ENCODE results near the gene UGT1A7.

Gene UGT1A7

GRCh38 chr2:233680361-233681045 is 1.2 kb upstream of the UGT1A7 start:
- no peak overlapping the region for H3K4me3 ChIP-seq (ENCODE audit: low read length in 2 of 2)
- H3K4me1 ChIP-seq (ENCODE audit: control insufficient read depth, insufficient read depth, low read length) = no peaks in the 10 kb centered on the region
- no peaks in the 10 kb centered on the region for H3K9me3 ChIP-seq (ENCODE audit: control insufficient read depth in 2 of 2, low read length in 2 of 2)
- H3K27ac ChIP-seq (ENCODE audit: low read length) = no peak overlapping the region
- no peaks in the 10 kb centered on the region for H3K36me3 ChIP-seq (ENCODE audit: control insufficient read depth in 2 of 2, insufficient read depth in 2 of 2, low read length in 2 of 2)
- no peak overlapping the region for H3K9ac ChIP-seq (ENCODE audit: low read length in 2 of 2)
- peaks cover 0 to 2% of the 10 kb centered on the region in 2 donors for H3K27me3 ChIP-seq (ENCODE audit: control insufficient read depth in 1 of 2, insufficient read depth in 2 of 2, low read length in 2 of 2)

- H3K9ac ChIP-seq (ENCODE audit: low read length in 2 of 2) = no peak overlapping the region
- no peaks in the 10 kb centered on the region for H3K4me1 ChIP-seq (ENCODE audit: control insufficient read depth, insufficient read depth, low read length)
- H3K36me3 ChIP-seq (ENCODE audit: control insufficient read depth in 2 of 2, insufficient read depth in 2 of 2, low read length in 2 of 2) = no peaks in the 10 kb centered on the region
- peaks cover 0 to 2% of the 10 kb centered on the region in 2 donors for H3K27me3 ChIP-seq (ENCODE audit: control insufficient read depth in 1 of 2, insufficient read depth in 2 of 2, low read length in 2 of 2)
- no peaks in the 10 kb centered on the region for H3K9me3 ChIP-seq (ENCODE audit: control insufficient read depth in 2 of 2, low read length in 2 of 2)
- no peak overlapping the region for H3K27ac ChIP-seq (ENCODE audit: low read length)
- H3K4me3 ChIP-seq (ENCODE audit: low read length in 2 of 2) = no peak overlapping the region
These were observed 2.9 kb downstream of the UGT1A7 start for GRCh38 chr2:233684640-233685039.

DNA sequence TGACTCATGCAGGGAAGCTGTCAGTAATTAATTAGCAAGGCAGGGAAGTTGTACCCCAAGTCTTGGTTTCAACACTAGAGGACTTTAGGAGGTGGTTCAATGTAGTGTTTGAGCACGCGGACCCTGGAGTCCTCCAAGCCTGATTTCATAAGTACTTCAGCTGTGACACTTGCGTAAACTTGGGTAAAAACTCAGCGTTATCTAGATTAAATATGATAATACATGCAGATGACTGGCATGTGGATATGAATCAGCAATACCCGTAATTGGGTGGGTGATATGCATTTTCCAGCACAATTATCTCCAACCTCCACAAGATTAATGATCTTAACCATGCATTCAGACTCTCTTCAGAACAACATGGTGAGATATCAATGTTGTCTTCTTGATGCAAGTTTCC is 5.2 kb downstream of the UGT1A7 start:
- no peak overlapping the region for H3K27ac ChIP-seq (ENCODE audit: low read length)
- no peaks in the 10 kb centered on the region for H3K27me3 ChIP-seq (ENCODE audit: control insufficient read depth in 1 of 2, insufficient read depth in 2 of 2, low read length in 2 of 2)
- no peak overlapping the region for H3K9ac ChIP-seq (ENCODE audit: low read length in 2 of 2)
- no peaks in the 10 kb centered on the region for H3K36me3 ChIP-seq (ENCODE audit: control insufficient read depth in 2 of 2, insufficient read depth in 2 of 2, low read length in 2 of 2)
- no peak overlapping the region for H3K4me3 ChIP-seq (ENCODE audit: low read length in 2 of 2)
- H3K4me1 ChIP-seq (ENCODE audit: control insufficient read depth, insufficient read depth, low read length) = no peaks in the 10 kb centered on the region
- no peaks in the 10 kb centered on the region for H3K9me3 ChIP-seq (ENCODE audit: control insufficient read depth in 2 of 2, low read length in 2 of 2)

GRCh38 chr2:233688341-233688740 is 6.6 kb downstream of the UGT1A7 start:
- H3K4me3 ChIP-seq (ENCODE audit: low read length in 2 of 2) = no peak overlapping the region

DNA sequence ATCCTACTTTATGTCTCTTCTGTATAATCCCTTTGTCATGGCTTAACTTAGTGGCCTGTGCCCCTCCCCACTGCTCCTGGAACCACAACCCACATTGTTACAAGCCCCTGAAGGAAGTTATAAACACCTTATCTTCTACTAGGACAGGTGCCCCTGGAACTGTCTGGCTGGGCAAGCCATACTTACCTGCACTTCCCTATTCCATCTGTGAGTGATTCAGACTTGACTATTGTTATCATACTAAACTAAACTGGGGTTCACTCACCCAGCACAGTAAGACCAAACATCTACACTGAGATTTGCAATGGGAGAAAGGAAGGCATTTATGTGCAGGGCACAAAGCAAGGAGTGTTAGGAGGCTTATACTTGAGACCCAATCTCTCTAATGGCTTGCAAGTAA is 7.3 kb downstream of the UGT1A7 start:
- Histone ChIP-seq H3K4me1 (ENCODE audit: control insufficient read depth, insufficient read depth, low read length) (no peaks in the 10 kb centered on the region), H3K36me3 (ENCODE audit: control insufficient read depth in 2 of 2, insufficient read depth in 2 of 2, low read length in 2 of 2) (no peaks in the 10 kb centered on the region), H3K4me3 (ENCODE audit: low read length in 2 of 2) (no peak overlapping the region), H3K9me3 (ENCODE audit: control insufficient read depth in 2 of 2, low read length in 2 of 2) (no peaks in the 10 kb centered on the region), H3K27me3 (ENCODE audit: control insufficient read depth in 1 of 2, insufficient read depth in 2 of 2, low read length in 2 of 2) (peaks cover 0 to 2% of the 10 kb centered on the region in 2 donors), H3K27ac (ENCODE audit: low read length) (no peak overlapping the region), H3K9ac (ENCODE audit: low read length in 2 of 2) (no peak overlapping the region)

More at GRCh38 chr2:233688341-233688740, 6.6 kb downstream of the UGT1A7 start:
- Histone ChIP-seq H3K27ac (ENCODE audit: low read length) (no peak overlapping the region), H3K4me1 (ENCODE audit: control insufficient read depth, insufficient read depth, low read length) (no peaks in the 10 kb centered on the region), H3K27me3 (ENCODE audit: control insufficient read depth in 1 of 2, insufficient read depth in 2 of 2, low read length in 2 of 2) (peaks cover 0 to under 1% of the 10 kb centered on the region in 2 donors), H3K9me3 (ENCODE audit: control insufficient read depth in 2 of 2, low read length in 2 of 2) (no peaks in the 10 kb centered on the region), H3K36me3 (ENCODE audit: control insufficient read depth in 2 of 2, insufficient read depth in 2 of 2, low read length in 2 of 2) (no peaks in the 10 kb centered on the region), H3K9ac (ENCODE audit: low read length in 2 of 2) (no peak overlapping the region)

- Histone ChIP-seq H3K9ac (ENCODE audit: low read length in 2 of 2) (no peak overlapping the region), H3K27ac (ENCODE audit: low read length) (no peak overlapping the region), H3K27me3 (ENCODE audit: control insufficient read depth in 1 of 2, insufficient read depth in 2 of 2, low read length in 2 of 2) (peaks cover 0 to 2% of the 10 kb centered on the region in 2 donors), H3K4me3 (ENCODE audit: low read length in 2 of 2) (no peak overlapping the region), H3K36me3 (ENCODE audit: control insufficient read depth in 2 of 2, insufficient read depth in 2 of 2, low read length in 2 of 2) (no peaks in the 10 kb centered on the region), H3K9me3 (ENCODE audit: control insufficient read depth in 2 of 2, low read length in 2 of 2) (no peaks in the 10 kb centered on the region), H3K4me1 (ENCODE audit: control insufficient read depth, insufficient read depth, low read length) (no peaks in the 10 kb centered on the region)
These were observed 7.8 kb downstream of the UGT1A7 start for GRCh38 chr2:233689501-233689900.

DNA sequence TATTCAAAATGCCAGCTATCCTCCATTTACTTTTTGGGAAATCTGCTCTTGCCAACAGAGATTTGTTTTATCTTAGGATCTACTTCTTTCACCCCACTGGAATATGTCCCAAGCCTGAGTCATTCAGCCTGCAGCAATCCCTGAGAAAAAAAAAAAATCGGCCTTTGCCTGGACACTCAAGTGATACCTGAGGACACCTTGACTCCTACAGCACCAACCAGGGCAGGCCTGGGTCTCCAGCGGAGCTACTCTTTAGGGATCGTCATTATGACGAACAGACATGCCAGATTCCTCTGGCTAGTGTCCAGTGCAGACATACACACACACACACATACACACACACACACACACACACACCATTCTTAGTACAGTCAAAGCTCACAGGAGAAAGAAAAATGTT is 8.7 kb downstream of the UGT1A7 start:
- Histone ChIP-seq H3K27me3 (ENCODE audit: control insufficient read depth in 1 of 2, insufficient read depth in 2 of 2, low read length in 2 of 2) (peaks cover 0 to 2% of the 10 kb centered on the region in 2 donors), H3K27ac (ENCODE audit: low read length) (no peak overlapping the region), H3K4me3 (ENCODE audit: low read length in 2 of 2) (no peak overlapping the region), H3K9me3 (ENCODE audit: control insufficient read depth in 2 of 2, low read length in 2 of 2) (no peaks in the 10 kb centered on the region), H3K36me3 (ENCODE audit: control insufficient read depth in 2 of 2, insufficient read depth in 2 of 2, low read length in 2 of 2) (no peaks in the 10 kb centered on the region), H3K9ac (ENCODE audit: low read length in 2 of 2) (no peak overlapping the region), H3K4me1 (ENCODE audit: control insufficient read depth, insufficient read depth, low read length) (no peaks in the 10 kb centered on the region)

DNA sequence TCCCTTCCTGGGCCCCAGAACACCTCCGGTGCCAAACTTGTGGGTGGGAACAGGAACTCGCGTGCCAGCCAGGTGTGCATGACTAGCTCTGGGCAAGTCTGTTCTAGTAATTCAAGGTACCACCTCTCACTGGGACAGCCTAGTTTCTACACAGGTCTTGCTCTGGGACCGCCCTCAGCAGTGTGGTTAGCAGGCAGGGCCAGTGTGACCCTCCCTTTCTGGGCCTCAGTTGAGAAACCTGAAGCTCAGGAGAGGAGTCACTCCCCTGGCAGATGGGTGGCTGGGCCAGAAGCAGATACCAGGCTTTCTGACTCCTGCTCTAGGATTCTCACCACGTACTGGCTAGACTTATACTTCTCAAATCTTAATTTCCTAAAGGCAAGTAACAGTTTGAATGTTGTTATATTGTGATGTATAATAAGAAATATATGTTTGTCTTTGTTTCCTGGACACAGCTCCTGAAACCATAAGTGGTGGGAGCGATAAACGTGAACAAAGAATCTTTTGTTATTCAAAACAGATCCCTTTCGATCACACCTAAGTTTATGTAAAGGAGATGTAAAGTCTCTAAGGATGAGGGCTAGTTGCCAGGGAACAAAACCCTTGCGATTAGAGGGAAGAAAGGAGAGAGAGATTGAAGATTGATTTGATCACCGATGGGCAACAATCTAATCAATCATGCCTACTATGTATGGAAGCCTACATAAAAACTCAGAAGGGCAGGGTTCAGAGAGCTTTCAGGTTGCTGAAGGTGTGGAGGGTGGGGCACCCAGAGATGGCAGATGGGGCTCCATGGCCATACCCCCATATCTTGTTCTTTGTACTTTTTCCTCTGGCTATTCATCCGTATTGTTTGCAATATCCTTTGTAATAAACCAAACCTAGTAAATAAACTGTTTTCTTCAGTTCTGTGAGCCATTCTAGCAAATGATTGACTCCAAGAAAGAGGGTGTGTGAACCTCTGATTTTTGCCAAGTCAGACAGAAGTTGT is 10.0 kb downstream of the UGT1A7 start:
- peaks cover 0 to 2% of the 10 kb centered on the region in 2 donors for H3K27me3 ChIP-seq (ENCODE audit: control insufficient read depth in 1 of 2, insufficient read depth in 2 of 2, low read length in 2 of 2)
- no peaks in the 10 kb centered on the region for H3K9me3 ChIP-seq (ENCODE audit: control insufficient read depth in 2 of 2, low read length in 2 of 2)
- no peak overlapping the region for H3K27ac ChIP-seq (ENCODE audit: low read length)
- H3K9ac ChIP-seq (ENCODE audit: low read length in 2 of 2) = no peak overlapping the region
- H3K36me3 ChIP-seq (ENCODE audit: control insufficient read depth in 2 of 2, insufficient read depth in 2 of 2, low read length in 2 of 2) = no peaks in the 10 kb centered on the region
- no peak overlapping the region for H3K4me3 ChIP-seq (ENCODE audit: low read length in 2 of 2)
- H3K4me1 ChIP-seq (ENCODE audit: control insufficient read depth, insufficient read depth, low read length) = no peaks in the 10 kb centered on the region

GRCh38 chr2:233692648-233693047 is 10.9 kb downstream of the UGT1A7 start, which contains the start of gene UGT1A6:
Gene UGT1A6, plus strand, starts transcription at chr2:233692890. Its CDS starts 115 bp downstream, at chr2:233693005.
- H3K27ac ChIP-seq (ENCODE audit: low read length) = no peak within 1 kb of the TSS
- H3K9ac ChIP-seq (ENCODE audit: low read length in 2 of 2) = no peak within 1 kb of the TSS
- no peaks in the 10 kb centered on the region for H3K36me3 ChIP-seq (ENCODE audit: control insufficient read depth in 2 of 2, insufficient read depth in 2 of 2, low read length in 2 of 2)
- H3K9me3 ChIP-seq (ENCODE audit: control insufficient read depth in 2 of 2, low read length in 2 of 2) = no peaks in the 10 kb centered on the region
- no peaks in the 10 kb centered on the region for H3K4me1 ChIP-seq (ENCODE audit: control insufficient read depth, insufficient read depth, low read length)
- H3K27me3 ChIP-seq (ENCODE audit: control insufficient read depth in 1 of 2, insufficient read depth in 2 of 2, low read length in 2 of 2) = peaks cover 0 to 2% of the 10 kb centered on the region in 2 donors
- H3K4me3 ChIP-seq (ENCODE audit: low read length in 2 of 2) = no peak within 1 kb of the TSS

DNA sequence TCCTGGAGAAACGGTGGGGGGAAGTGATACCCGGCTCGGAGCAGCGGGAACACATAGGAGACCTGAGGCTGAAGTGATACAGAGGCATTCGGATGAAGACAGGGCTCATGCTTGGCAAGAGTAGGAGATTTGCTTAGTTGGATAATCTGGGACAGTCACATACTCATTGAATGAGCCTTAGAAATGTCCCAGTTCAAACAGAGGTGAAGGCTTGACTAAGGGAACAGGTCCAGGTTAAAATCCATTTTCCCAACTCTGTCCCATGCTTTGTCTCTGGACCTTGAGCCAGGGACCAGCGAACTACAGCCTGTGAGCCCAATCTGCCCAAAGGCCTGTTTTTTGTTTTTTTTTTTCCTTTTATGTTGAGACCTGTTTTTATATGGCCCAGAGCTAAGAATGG is 12.3 kb downstream of the UGT1A7 start:
- Histone ChIP-seq H3K27ac (ENCODE audit: low read length) (no peak overlapping the region), H3K4me1 (ENCODE audit: control insufficient read depth, insufficient read depth, low read length) (no peaks in the 10 kb centered on the region), H3K4me3 (ENCODE audit: low read length in 2 of 2) (no peak overlapping the region), H3K9ac (ENCODE audit: low read length in 2 of 2) (no peak overlapping the region), H3K36me3 (ENCODE audit: control insufficient read depth in 2 of 2, insufficient read depth in 2 of 2, low read length in 2 of 2) (no peaks in the 10 kb centered on the region), H3K27me3 (ENCODE audit: control insufficient read depth in 1 of 2, insufficient read depth in 2 of 2, low read length in 2 of 2) (peaks cover 0 to 2% of the 10 kb centered on the region in 2 donors), H3K9me3 (ENCODE audit: control insufficient read depth in 2 of 2, low read length in 2 of 2) (no peaks in the 10 kb centered on the region)

All from stomach smooth muscle (tissue), 2 donors.